Bronchial smooth muscle cell (primary cell): ENCODE results near the gene C1orf53. TPM values are rescaled to one million over a fixed set of nuclear protein-coding genes. Genes with fewer than 3 reads are reported as not detected.

Experiments
- total RNA-seq: library from RNA; depleted of rRNA; stranded (reverse); fragments of >200 nt; gene quantifications from 2 replicates; pipeline ENCODE4 v1.2.1, GENCODE V29; 2014

The C1orf53 gene
- total RNA-seq: 3.4 and 7.3 TPM in 2 replicates

GRCh38 chr1:197902454-197903195 lies at the start of gene C1orf53:
Gene C1orf53 (plus strand): TSS chr1:197902630. CDS start chr1:197902650, 20 bp downstream.

Other genes with a start within 250 kb of the C1orf53 start
- gene DENND1B, start 127.2 kb upstream of the C1orf53 start, total RNA-seq: 4.1 and 6.8 TPM in 2 replicates
- gene LHX9, start 14.7 kb downstream of the C1orf53 start, total RNA-seq: not detected in 2 replicates